ENCODE results near the gene IRS4. TPM values are rescaled to one million over a fixed set of nuclear protein-coding genes. Genes with fewer than 3 reads are reported as not detected.
A peak's percentile ranks its signal among the peaks of the same experiment; 100 is the strongest.

The IRS4 gene
- total RNA-seq, 1 experiment from 2014 or later, result 5.9 TPM

DNA sequence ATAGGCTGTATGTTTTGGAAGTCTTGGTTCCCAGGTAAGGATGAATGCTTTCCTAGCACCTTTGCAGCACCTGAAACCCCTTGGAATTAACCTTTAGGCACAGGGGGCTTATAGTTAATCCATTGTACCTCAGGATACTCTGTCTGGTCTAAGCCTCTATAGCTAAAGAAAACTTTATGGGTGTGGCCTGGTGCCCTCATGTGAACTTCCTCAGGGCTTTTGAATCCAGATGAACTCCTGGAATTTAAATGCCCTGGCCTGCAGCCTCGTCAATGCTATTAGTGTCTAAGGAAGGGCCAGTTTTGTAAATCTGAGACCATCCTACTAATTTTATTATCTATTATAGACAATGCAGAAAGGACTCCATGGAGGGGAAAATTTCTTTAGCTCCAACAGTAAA lies 33.8 kb downstream of the IRS4 start:
- no peak overlapping the region for H3K4me3 ChIP-seq (ENCODE audit: insufficient read depth, low read depth, low read length)
- DNase-seq, result no peak
- H3K27me3 ChIP-seq (ENCODE audit: control insufficient read depth, insufficient read depth, low read length), result no peaks in the 10 kb centered on the region
- no peaks in the 10 kb centered on the region for H3K36me3 ChIP-seq (replicated peaks; ENCODE audit: control insufficient read depth, insufficient read depth, low read length)

DNA sequence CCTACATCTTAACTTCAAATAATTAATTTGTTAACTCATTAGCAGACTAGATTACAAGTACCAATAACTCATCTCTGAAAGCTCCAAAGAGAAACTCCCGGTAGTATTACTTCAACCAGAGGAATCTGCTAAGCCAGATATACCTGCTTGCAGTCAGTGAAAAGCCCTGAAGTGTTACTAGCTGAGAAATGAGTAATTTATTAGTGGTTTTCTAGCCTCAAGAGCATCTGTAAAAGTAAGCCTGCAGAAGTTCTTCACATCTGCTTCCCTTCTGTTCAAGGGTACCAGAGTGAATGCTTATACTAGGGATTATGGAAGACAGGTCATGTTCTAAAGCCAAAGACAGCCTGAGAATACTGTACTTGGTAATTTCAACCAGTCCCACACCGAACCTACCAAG lies 34.7 kb downstream of the IRS4 start:
- Histone ChIP-seq H3K36me3 (replicated peaks; ENCODE audit: control insufficient read depth, insufficient read depth, low read length) (no peaks in the 10 kb centered on the region), H3K4me3 (ENCODE audit: insufficient read depth, low read depth, low read length) (no peak overlapping the region), H3K27me3 (ENCODE audit: control insufficient read depth, insufficient read depth, low read length) (no peaks in the 10 kb centered on the region)
- no peak for DNase-seq

DNA sequence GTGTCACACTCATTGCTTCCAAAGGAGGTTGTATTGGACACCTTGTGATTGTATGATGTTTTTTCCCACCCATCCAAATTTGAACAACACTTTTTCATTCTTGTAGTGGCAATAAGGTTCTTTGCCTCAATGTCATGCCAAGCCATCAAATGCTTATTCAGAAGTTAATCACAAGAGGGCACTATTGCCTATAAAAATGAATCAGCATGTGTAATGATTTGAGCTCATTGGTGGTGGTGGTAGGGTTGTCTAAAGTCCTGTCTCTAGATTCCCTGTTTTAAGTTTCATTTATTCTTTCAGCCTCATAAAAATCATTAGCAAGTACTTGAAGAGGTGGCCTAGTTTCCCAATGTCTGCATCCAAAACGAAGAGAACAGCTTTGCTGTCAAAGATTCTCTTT lies 37.0 kb downstream of the IRS4 start:
- DNase-seq, result peak; percentile 14
- H3K36me3 ChIP-seq (replicated peaks; ENCODE audit: control insufficient read depth, insufficient read depth, low read length), result no peaks in the 10 kb centered on the region; the same call in 1 of the 2 replicates
- no peak overlapping the region for H3K4me3 ChIP-seq (ENCODE audit: insufficient read depth, low read depth, low read length)
- no peaks in the 10 kb centered on the region for H3K27me3 ChIP-seq (ENCODE audit: control insufficient read depth, insufficient read depth, low read length)

DNA sequence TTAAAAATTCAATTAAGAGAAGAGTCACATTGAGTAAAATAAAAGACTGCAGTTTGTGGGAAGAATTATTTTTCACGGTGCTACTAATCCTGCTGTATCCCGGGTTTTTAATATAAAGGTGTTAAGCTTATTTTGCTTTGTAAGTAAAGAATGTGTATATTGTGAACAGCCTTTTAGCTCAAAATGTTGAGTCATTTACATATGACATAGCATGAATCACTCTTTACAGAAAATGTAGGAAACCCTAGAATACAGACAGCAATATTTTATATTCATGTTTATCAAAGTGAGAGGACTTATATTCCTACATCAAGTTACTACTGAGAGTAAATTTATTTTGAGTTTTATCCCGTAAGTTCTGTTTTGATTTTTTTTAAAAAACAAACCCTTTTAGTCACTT lies 39.7 kb downstream of the IRS4 start:
- Histone ChIP-seq H3K36me3 (replicated peaks; ENCODE audit: control insufficient read depth, insufficient read depth, low read length) (peaks cover 1% of the 10 kb centered on the region), H3K4me3 (ENCODE audit: insufficient read depth, low read depth, low read length) (no peak overlapping the region), H3K27me3 (ENCODE audit: control insufficient read depth, insufficient read depth, low read length) (no peaks in the 10 kb centered on the region)
- DNase-seq, result no peak

Data from H7 (cell line).